Loucy (cell line): ENCODE data around the gene CYB5R3.

ENCODE experiments used
- H2AFZ ChIP-seq: fragments of 200-600 bp; sonication (generic); 2 replicates; pipeline ENCODE4 v1.6.0; 2016; ENCODE audit warnings: antibody characterized with exemption, mild to moderate bottlenecking, low read length, moderate library complexity
- H3F3A ChIP-seq: fragments of 200-600 bp; 2 replicates; pipeline ENCODE4 v1.6.0; 2016; ENCODE audit warnings: antibody characterized with exemption, low read depth, mild to moderate bottlenecking
- H3K27me3 ChIP-seq: fragments of 200-600 bp; sonication (generic); 2 replicates; pipeline ENCODE4 v1.6.1; 2014; ENCODE audit warnings: low read length, mild to moderate bottlenecking; ENCODE audit not compliant: insufficient read depth, poor library complexity, severe bottlenecking
- H3K36me3 ChIP-seq: fragments of 200-600 bp; sonication (generic); 2 replicates; pipeline ENCODE4 v1.6.1; 2016; ENCODE audit warnings: low read length; ENCODE audit not compliant: insufficient read depth
- H3K4me1 ChIP-seq: fragments of 200-600 bp; sonication (generic); 2 replicates; pipeline ENCODE4 v1.5.1; 2014; ENCODE audit warnings: low read length, mild to moderate bottlenecking; ENCODE audit not compliant: insufficient read depth, poor library complexity, severe bottlenecking
- H3K4me2 ChIP-seq: fragments of 200-600 bp; sonication (generic); 2 replicates; pipeline ENCODE4 v1.6.0; 2014; ENCODE audit warnings: antibody characterized with exemption, low read length, low read depth, mild to moderate bottlenecking; ENCODE audit not compliant: poor library complexity, severe bottlenecking
- H3K4me3 ChIP-seq: fragments of 200-600 bp; sonication (generic); 2 replicates; pipeline ENCODE4 v1.5.1; 2014; ENCODE audit warnings: low read length, mild to moderate bottlenecking, mixed read lengths; ENCODE audit not compliant: poor library complexity, severe bottlenecking
- H3K79me2 ChIP-seq: fragments of 200-600 bp; sonication (generic); 2 replicates; pipeline ENCODE4 v1.6.1; 2014; ENCODE audit warnings: low read length; ENCODE audit not compliant: insufficient read depth
- H3K9ac ChIP-seq: fragments of 200-600 bp; sonication (generic); 2 replicates; pipeline ENCODE4 v1.6.0; 2014; ENCODE audit warnings: mild to moderate bottlenecking, low read depth, low read length, moderate library complexity; ENCODE audit not compliant: poor library complexity, severe bottlenecking
- H3K9me2 ChIP-seq: fragments of 200-600 bp; sonication (generic); replicated peaks from 2 replicates; pipeline ENCODE4 v1.6.1; 2016; ENCODE audit warnings: low read depth, low read length, mixed read lengths
- H3K9me3 ChIP-seq: fragments of 200-600 bp; sonication (generic); 2 replicates; pipeline ENCODE4 v1.6.1; 2014; ENCODE audit warnings: mild to moderate bottlenecking, antibody characterized with exemption, low read length, low read depth; ENCODE audit not compliant: insufficient read depth
- H4K20me1 ChIP-seq: fragments of 200-600 bp; sonication (generic); 2 replicates; pipeline ENCODE4 v1.6.0; 2014; ENCODE audit warnings: antibody characterized with exemption, low read length, mild to moderate bottlenecking; ENCODE audit not compliant: insufficient read depth, poor library complexity, severe bottlenecking
- EZH2phosphoT487 ChIP-seq: fragments of 200-600 bp; IDR thresholded peaks from 2 replicates; pipeline ENCODE4 v1.6.1; 2018; ENCODE audit warnings: antibody characterized with exemption, mild to moderate bottlenecking, moderate library complexity, borderline replicate concordance
- TF ChIP-seq, protein P1 (sequence below): fragments of 200-600 bp; sonication (generic); conservative IDR thresholded peaks from 2 replicates; pipeline ENCODE4 v1.5.1; 2014; ENCODE audit warnings: mild to moderate bottlenecking, antibody characterized with exemption, low read length

CYB5R3 gene

DNA sequence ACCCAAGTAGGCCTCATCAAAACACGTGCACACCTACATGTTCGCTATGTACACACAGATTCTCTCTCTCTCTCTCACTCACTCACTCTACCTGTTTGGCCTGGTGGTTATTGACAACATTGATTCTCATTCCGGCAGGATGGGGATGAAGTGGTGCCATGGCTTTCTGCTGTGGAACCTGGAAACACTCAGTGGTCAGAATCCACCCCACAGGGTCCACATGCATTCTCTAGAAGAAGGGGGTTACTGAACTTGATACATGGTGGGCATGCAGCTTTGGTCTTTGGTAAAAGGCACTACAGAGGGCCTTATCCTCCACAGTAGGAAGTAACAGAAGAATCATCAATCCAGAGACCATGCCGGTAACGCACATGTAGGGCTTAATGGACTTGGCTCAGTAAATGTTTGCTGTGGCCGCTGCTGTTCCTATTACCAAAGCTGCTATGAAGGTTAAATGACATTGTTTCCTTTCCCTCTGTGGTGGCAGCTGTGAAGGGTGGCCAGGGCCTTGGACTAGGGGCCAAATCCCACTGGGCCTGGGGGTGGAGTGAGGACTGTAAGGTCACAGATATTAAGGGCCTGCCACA lies 47.2 kb downstream of the CYB5R3 start:
- Histone ChIP-seq H4K20me1 (peaks cover 40% of the 10 kb centered on the region), H3K9me2 (no peaks in the 10 kb centered on the region), H3K36me3 (peaks cover 63% of the 10 kb centered on the region), H3K27me3 (no peaks in the 10 kb centered on the region), H3K9me3 (no peaks in the 10 kb centered on the region), H3K4me1 (no peaks in the 10 kb centered on the region), H3K9ac (no peak overlapping the region), H3K79me2 (peaks cover 68% of the 10 kb centered on the region), H3F3A (no peaks in the 10 kb centered on the region), H2AFZ (no peak overlapping the region), H3K4me2 (no peak overlapping the region), H3K4me3 (no peak overlapping the region)
- TF ChIP-seq EZH2phosphoT487, result no peak
- TF ChIP-seq, protein P1, sequence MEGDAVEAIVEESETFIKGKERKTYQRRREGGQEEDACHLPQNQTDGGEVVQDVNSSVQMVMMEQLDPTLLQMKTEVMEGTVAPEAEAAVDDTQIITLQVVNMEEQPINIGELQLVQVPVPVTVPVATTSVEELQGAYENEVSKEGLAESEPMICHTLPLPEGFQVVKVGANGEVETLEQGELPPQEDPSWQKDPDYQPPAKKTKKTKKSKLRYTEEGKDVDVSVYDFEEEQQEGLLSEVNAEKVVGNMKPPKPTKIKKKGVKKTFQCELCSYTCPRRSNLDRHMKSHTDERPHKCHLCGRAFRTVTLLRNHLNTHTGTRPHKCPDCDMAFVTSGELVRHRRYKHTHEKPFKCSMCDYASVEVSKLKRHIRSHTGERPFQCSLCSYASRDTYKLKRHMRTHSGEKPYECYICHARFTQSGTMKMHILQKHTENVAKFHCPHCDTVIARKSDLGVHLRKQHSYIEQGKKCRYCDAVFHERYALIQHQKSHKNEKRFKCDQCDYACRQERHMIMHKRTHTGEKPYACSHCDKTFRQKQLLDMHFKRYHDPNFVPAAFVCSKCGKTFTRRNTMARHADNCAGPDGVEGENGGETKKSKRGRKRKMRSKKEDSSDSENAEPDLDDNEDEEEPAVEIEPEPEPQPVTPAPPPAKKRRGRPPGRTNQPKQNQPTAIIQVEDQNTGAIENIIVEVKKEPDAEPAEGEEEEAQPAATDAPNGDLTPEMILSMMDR, result no peak

DNA sequence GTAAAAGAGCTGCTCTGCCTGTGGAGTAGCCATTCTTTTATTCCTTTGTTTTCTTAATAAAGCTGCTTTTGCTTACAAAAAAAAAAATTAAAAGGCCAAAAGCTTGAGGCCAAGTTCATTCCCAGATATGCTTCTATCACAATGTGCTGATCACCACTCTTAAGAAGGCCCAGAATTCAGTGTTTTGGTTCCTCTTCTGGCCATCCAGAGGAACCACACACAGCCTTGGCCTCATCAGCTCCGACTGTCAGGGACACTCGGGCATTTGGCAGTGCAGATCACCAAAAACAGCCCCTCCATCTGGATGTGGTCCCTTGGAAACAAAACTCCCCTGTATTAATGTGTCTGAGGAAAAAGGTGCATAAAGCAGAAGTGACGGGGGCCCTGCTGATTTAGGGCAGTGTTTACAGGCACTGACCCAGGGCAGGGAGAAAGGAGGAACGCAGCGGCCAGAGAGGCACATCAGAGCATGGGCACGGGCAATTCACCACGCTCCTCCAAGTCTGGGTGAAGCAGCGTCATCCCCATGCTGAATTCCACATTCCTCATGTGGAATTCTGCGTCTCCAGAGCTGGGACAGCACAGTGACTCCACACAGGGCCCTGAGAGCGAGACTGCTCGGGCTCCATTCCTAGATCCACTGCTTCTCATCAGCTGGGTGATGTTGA lies 52.2 kb downstream of the CYB5R3 start:
- peaks cover 19% of the 10 kb centered on the region; the same call in 1 of the 2 replicates for H3K79me2 ChIP-seq
- H3K9me3 ChIP-seq, result no peaks in the 10 kb centered on the region
- no peak overlapping the region for H3K9ac ChIP-seq

DNA sequence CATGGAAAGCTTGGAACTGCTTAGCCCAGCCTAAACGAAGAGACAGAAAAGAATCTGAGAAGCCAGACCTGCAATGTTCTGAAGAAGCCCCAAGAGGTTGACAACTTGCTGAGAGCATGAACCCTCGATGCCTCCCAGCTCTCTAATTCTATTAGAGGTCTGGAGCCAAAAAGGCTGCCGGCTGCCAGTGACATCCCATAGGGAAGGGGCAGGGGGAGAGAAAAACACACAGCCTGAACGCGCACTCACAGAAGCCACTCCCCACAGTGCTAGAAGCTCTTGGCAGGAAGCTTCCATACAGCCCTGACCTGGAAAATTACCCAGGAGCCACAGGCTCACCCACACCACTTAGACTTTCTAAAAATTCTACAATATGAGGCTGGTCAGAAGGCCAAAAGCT lies 52.9 kb downstream of the CYB5R3 start:
- Histone ChIP-seq H3K27me3 (no peaks in the 10 kb centered on the region), H4K20me1 (no peaks in the 10 kb centered on the region), H3K9me3 (no peaks in the 10 kb centered on the region), H3K4me3 (no peak overlapping the region), H3K9ac (no peak overlapping the region), H3K36me3 (peaks cover 92% of the 10 kb centered on the region), H3K79me2 (peaks cover 17% of the 10 kb centered on the region; the same call in 1 of the 2 replicates), H3K9me2 (no peaks in the 10 kb centered on the region), H3K4me2 (no peak overlapping the region), H3F3A (no peaks in the 10 kb centered on the region), H2AFZ (no peak overlapping the region), H3K4me1 (no peaks in the 10 kb centered on the region)
- TF ChIP-seq, protein P1, result no peak
- no peak for TF ChIP-seq EZH2phosphoT487

More for the DNA sequence above, 52.2 kb downstream of the CYB5R3 start:
- no peak overlapping the region for H3K4me3 ChIP-seq
- peaks cover 90% of the 10 kb centered on the region for H3K36me3 ChIP-seq
- H3K4me2 ChIP-seq, result no peak overlapping the region
- no peaks in the 10 kb centered on the region for H3K27me3 ChIP-seq
- H3F3A ChIP-seq, result no peaks in the 10 kb centered on the region
- TF ChIP-seq, protein P1, result no peak
- TF ChIP-seq EZH2phosphoT487, result no peak
- H3K4me1 ChIP-seq, result no peaks in the 10 kb centered on the region
- no peaks in the 10 kb centered on the region for H3K9me2 ChIP-seq
- no peak overlapping the region for H2AFZ ChIP-seq
- H4K20me1 ChIP-seq, result peaks cover 3% of the 10 kb centered on the region
